ENCODE measurements around the gene ZBED2. TPM values are rescaled to one million over a fixed set of nuclear protein-coding genes. Genes with fewer than 3 reads are reported as not detected.

Gene ZBED2
- polyA plus RNA-seq, 1 experiment, result not detected

GRCh38 chr3:111598139-111598538, 3.0 kb upstream of the ZBED2 start:
- no peak for DNase-seq (ENCODE audit: low read depth)
- Histone ChIP-seq H3K27me3 (ENCODE audit: control insufficient read depth, insufficient read depth, low read length) (no peaks in the 10 kb centered on the region), H3K4me3 (ENCODE audit: low read depth, low read length) (no peak overlapping the region), H3K36me3 (ENCODE audit: control insufficient read depth, insufficient read depth, low read length) (no peaks in the 10 kb centered on the region)
- ChIA-PET CTCF (interaction anchor here (1.7 kb wide), 1 partner anchor 7 kb away, joined by 4 read pairs; no protein-coding TSS in a partner anchor), POLR2A (no interaction called here)
- no peak for TF ChIP-seq CTCF (IDR thresholded peaks at IDR 0.05; ENCODE audit: insufficient read depth, low read depth, low read length)

- no peak for DNase-seq (ENCODE audit: low read depth)
- no peak overlapping the region for H3K4me3 ChIP-seq (ENCODE audit: low read depth, low read length)
- ChIA-PET CTCF (no interaction called here), POLR2A (no interaction called here)
- no peaks in the 10 kb centered on the region for H3K27me3 ChIP-seq (ENCODE audit: control insufficient read depth, insufficient read depth, low read length)
- TF ChIP-seq CTCF (IDR thresholded peaks at IDR 0.05; ENCODE audit: insufficient read depth, low read depth, low read length), result no peak
- no peaks in the 10 kb centered on the region for H3K36me3 ChIP-seq (ENCODE audit: control insufficient read depth, insufficient read depth, low read length)
Measured at GRCh38 chr3:111596328-111596727, 1.2 kb upstream of the ZBED2 start.

GRCh38 chr3:111594781-111595180, 365 bp downstream of the ZBED2 start:
- CTCF ChIA-PET, result interaction anchor here (0.9 to 2.0 kb wide), 5 partner anchors 14 to 252 kb away, joined by 3 to 6 read pairs (median 3); no protein-coding TSS in a partner anchor
- Histone ChIP-seq H3K4me3 (ENCODE audit: low read depth, low read length) (no peak overlapping the region), H3K27me3 (ENCODE audit: control insufficient read depth, insufficient read depth, low read length) (no peaks in the 10 kb centered on the region), H3K36me3 (ENCODE audit: control insufficient read depth, insufficient read depth, low read length) (no peaks in the 10 kb centered on the region)
- TF ChIP-seq CTCF (IDR thresholded peaks at IDR 0.05; ENCODE audit: insufficient read depth, low read depth, low read length), result no peak
- no peak for DNase-seq (ENCODE audit: low read depth)
- POLR2A ChIA-PET, result no interaction called here

- ChIA-PET POLR2A (no interaction called here), CTCF (interaction anchor here (0.9 to 2.0 kb wide), 4 partner anchors 14 to 97 kb away, joined by 3 to 6 read pairs (median 4); no protein-coding TSS in a partner anchor)
- DNase-seq (ENCODE audit: low read depth), result peak; percentile 27
- no peaks in the 10 kb centered on the region for H3K27me3 ChIP-seq (ENCODE audit: control insufficient read depth, insufficient read depth, low read length)
- H3K4me3 ChIP-seq (ENCODE audit: low read depth, low read length), result no peak overlapping the region
- no peak for TF ChIP-seq CTCF (IDR thresholded peaks at IDR 0.05; ENCODE audit: insufficient read depth, low read depth, low read length)
- H3K36me3 ChIP-seq (ENCODE audit: control insufficient read depth, insufficient read depth, low read length), result no peaks in the 10 kb centered on the region
Measured at GRCh38 chr3:111594205-111594604, 941 bp downstream of the ZBED2 start.

- TF ChIP-seq CTCF (IDR thresholded peaks at IDR 0.05; ENCODE audit: insufficient read depth, low read depth, low read length), result no peak
- no peak for DNase-seq (ENCODE audit: low read depth)
- Histone ChIP-seq H3K27me3 (ENCODE audit: control insufficient read depth, insufficient read depth, low read length) (no peaks in the 10 kb centered on the region), H3K36me3 (ENCODE audit: control insufficient read depth, insufficient read depth, low read length) (no peaks in the 10 kb centered on the region), H3K4me3 (ENCODE audit: low read depth, low read length) (no peak overlapping the region)
- POLR2A ChIA-PET, result no interaction called here
- CTCF ChIA-PET, result interaction anchor here (0.9 to 2.0 kb wide), 4 partner anchors 15 to 97 kb away, joined by 3 to 6 read pairs (median 4); no protein-coding TSS in a partner anchor
Measured at GRCh38 chr3:111593666-111594065, 1.5 kb downstream of the ZBED2 start.
